ENCODE measurements around the gene WWOX. TPM values are rescaled to one million over a fixed set of nuclear protein-coding genes. Genes with fewer than 3 reads are reported as not detected.

Gene WWOX
- total RNA-seq, 1 donor from 2014 or later: 12.6 TPM

DNA sequence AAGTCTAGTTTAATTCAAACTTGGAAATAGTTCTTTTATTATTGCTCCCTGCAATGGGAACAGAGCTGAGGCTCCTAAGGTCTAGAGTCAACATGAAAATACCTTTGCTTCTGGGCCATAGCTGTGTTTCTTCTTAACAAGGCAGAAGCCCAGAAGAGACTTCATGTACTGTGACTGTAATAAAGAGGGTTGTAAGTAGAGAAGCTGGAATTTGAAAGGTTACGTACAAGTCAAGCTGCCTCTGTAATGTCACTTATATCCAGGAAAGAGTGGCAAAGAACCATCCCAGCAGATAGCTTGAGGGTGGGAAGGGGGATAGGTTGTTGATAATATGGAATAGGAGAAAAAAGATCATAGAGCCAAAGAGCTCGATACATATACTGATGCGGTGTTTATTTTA, 248.6 kb downstream of the WWOX start:
- TF ChIP-seq, protein P1, sequence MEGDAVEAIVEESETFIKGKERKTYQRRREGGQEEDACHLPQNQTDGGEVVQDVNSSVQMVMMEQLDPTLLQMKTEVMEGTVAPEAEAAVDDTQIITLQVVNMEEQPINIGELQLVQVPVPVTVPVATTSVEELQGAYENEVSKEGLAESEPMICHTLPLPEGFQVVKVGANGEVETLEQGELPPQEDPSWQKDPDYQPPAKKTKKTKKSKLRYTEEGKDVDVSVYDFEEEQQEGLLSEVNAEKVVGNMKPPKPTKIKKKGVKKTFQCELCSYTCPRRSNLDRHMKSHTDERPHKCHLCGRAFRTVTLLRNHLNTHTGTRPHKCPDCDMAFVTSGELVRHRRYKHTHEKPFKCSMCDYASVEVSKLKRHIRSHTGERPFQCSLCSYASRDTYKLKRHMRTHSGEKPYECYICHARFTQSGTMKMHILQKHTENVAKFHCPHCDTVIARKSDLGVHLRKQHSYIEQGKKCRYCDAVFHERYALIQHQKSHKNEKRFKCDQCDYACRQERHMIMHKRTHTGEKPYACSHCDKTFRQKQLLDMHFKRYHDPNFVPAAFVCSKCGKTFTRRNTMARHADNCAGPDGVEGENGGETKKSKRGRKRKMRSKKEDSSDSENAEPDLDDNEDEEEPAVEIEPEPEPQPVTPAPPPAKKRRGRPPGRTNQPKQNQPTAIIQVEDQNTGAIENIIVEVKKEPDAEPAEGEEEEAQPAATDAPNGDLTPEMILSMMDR (IDR thresholded peaks at IDR 0.05; ENCODE audit: insufficient read depth, low read length, severe bottlenecking): no peak
- DNase-seq (ENCODE audit: low read depth) (no peak), FAIRE-seq (no peak)
- Histone ChIP-seq H3K27me3 (ENCODE audit: control insufficient read depth, insufficient read depth, low read length) (no peaks in the 10 kb centered on the region), H3K4me3 (ENCODE audit: low read depth, low read length) (no peak overlapping the region), H3K36me3 (ENCODE audit: control insufficient read depth, insufficient read depth, low read length) (no peaks in the 10 kb centered on the region)

DNA sequence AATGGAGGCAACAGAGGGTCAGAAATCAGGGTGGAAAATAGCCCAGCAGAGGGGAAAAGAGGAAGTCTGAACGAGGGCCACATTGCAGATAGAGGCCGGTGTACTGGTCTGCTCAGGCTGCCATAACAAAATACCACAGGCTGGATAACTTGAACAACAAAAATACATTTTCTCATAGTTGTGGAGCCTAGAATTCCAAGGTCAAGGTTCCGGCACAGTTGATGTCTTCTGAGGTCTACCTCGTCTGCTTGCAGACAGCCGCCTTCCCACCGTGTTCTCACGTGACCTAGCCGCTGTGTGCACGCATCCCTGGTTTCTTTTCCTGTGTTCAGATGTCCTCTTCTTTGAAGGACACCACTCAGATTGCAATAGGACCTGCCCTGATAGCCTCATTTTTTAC, 249.4 kb downstream of the WWOX start:
- Histone ChIP-seq H3K36me3 (ENCODE audit: control insufficient read depth, insufficient read depth, low read length) (no peaks in the 10 kb centered on the region), H3K4me3 (ENCODE audit: low read depth, low read length) (no peak overlapping the region), H3K27me3 (ENCODE audit: control insufficient read depth, insufficient read depth, low read length) (no peaks in the 10 kb centered on the region)
- FAIRE-seq: no peak
- DNase-seq (ENCODE audit: low read depth): no peak
- TF ChIP-seq, protein P1 (IDR thresholded peaks at IDR 0.05; ENCODE audit: insufficient read depth, low read length, severe bottlenecking): no peak

DNA sequence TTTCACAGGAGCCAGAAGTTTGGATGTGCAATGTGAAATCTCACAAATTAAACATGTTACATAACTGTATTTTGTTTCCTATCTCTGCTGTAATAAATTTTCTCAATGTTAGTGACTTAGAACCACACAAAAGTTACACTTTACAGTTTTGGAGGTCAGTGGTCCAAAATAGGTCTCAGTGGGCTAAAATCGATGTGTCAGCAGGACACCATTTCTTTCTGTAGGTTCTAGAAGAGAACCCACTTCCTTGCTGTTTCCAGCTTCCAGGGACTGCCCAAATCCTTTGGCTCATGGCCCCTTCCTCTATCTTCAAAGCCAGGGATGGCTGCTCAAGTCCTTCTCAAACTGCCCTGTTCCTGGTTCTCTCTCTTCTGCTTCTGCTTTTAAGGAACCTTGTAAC, 252.7 kb downstream of the WWOX start:
- H3K36me3 ChIP-seq (ENCODE audit: control insufficient read depth, insufficient read depth, low read length): no peaks in the 10 kb centered on the region
- no peak for FAIRE-seq
- TF ChIP-seq, protein P1 (IDR thresholded peaks at IDR 0.05; ENCODE audit: insufficient read depth, low read length, severe bottlenecking): no peak

GRCh38 chr16:78353640-78354275, 254.3 kb downstream of the WWOX start:
- TF ChIP-seq, protein P1 (IDR thresholded peaks at IDR 0.05; ENCODE audit: insufficient read depth, low read length, severe bottlenecking): no peak
- DNase-seq (ENCODE audit: low read depth) (no peak), FAIRE-seq (no peak)
- H3K4me3 ChIP-seq (ENCODE audit: low read depth, low read length): no peak overlapping the region
- H3K27me3 ChIP-seq (ENCODE audit: control insufficient read depth, insufficient read depth, low read length): no peaks in the 10 kb centered on the region
- H3K36me3 ChIP-seq (ENCODE audit: control insufficient read depth, insufficient read depth, low read length): no peaks in the 10 kb centered on the region

More for the DNA sequence above, 252.7 kb downstream of the WWOX start:
- no peaks in the 10 kb centered on the region for H3K27me3 ChIP-seq (ENCODE audit: control insufficient read depth, insufficient read depth, low read length)
- no peak overlapping the region for H3K4me3 ChIP-seq (ENCODE audit: low read depth, low read length)
- no peak for DNase-seq (ENCODE audit: low read depth)

DNA sequence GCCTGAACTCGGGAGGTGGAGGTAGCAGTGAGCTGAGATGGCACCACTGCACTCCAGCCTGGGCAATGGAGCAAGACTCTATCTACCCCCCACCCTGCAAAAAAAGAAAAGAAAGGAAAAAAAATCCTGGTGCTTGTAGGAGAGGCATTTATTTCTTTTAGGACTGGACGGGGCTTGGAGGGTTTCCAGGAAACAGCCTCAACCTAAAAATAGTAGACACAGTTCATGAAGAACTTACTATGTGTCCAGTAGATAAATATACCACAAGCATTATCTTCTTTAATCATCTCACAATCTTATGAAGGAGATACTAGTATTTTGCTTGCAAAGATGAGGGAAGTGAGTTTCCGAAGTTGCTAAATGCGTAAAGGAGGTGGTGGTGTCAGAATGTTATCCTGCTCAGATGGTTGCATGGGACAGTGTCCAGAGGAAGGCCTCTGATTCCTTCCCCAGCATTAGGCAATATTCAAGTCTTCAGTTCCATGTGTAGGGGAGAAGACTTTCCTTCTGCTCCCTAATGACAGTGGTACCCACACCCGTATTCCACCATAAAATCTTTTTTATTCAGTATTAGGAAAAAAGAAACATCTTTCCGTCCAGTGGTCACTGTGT, 263.2 kb downstream of the WWOX start:
- FAIRE-seq (no peak), DNase-seq (ENCODE audit: low read depth) (no peak)
- TF ChIP-seq, protein P1 (IDR thresholded peaks at IDR 0.05; ENCODE audit: insufficient read depth, low read length, severe bottlenecking): no peak
- Histone ChIP-seq H3K4me3 (ENCODE audit: low read depth, low read length) (no peak overlapping the region), H3K27me3 (ENCODE audit: control insufficient read depth, insufficient read depth, low read length) (no peaks in the 10 kb centered on the region), H3K36me3 (ENCODE audit: control insufficient read depth, insufficient read depth, low read length) (no peaks in the 10 kb centered on the region)

Measured in bronchial epithelial cell (primary cell).